SK-N-SH (cell line): ENCODE data around the gene COLEC11. TPM values are rescaled to one million over a fixed set of nuclear protein-coding genes. Genes with fewer than 3 reads are reported as not detected.

ENCODE experiments used
- CTCF ChIA-PET: fragments of 300-600, 350-600 bp; formaldehyde crosslinking; extraction: SDS; loops from one replicate; lab custom pipeline; 2021; lab: Yijun Ruan, JAX
- POLR2A ChIA-PET: fragments of 350-600 bp; sonication (Branson Sonifier 250); formaldehyde crosslinking; extraction: SDS; loops from one replicate; lab custom pipeline; 2020; ENCODE audit warnings: antibody characterized with exemption, inconsistent platforms; lab: Yijun Ruan, JAX
- DNase-seq: peaks from one replicate; pipeline ENCODE4 v3.0.0; 2012
- H2AFZ ChIP-seq: fragments of 200-600 bp; sonication (generic); 2 replicates; pipeline ENCODE4 v1.8.1; 2016; ENCODE audit warnings: antibody characterized with exemption, mild to moderate bottlenecking, low read depth
- H3F3A ChIP-seq: fragments of 200-600 bp; sonication (generic); replicated peaks from 2 replicates; pipeline ENCODE3; 2016; ENCODE audit warnings: antibody characterized with exemption, mild to moderate bottlenecking; ENCODE audit not compliant: insufficient read depth
- H3K27ac ChIP-seq, 2 experiments: fragments of 200-500 bp in 1 of 2; fragments of 200-600 bp in 1 of 2; sonication (Bioruptor generic) in 1 of 2; sonication (generic), shearing (Covaris generic) in 1 of 2; 2 replicates each; pipeline versions ENCODE4 v1.5.1 to v1.6.1; 2014 to 2016; ENCODE audit warnings: low read depth in 2 of 2, inconsistent platforms in 1 of 2, low read length in 1 of 2, mild to moderate bottlenecking in 1 of 2, mixed read lengths in 1 of 2
- H3K27me3 ChIP-seq: fragments of 200-600 bp; sonication (generic), shearing (Covaris generic); 2 replicates; pipeline ENCODE4 v1.6.1; 2016; ENCODE audit warnings: mixed run types; ENCODE audit not compliant: insufficient read depth
- H3K36me3 ChIP-seq, 2 experiments: fragments of 200-500 bp in 1 of 2; fragments of 200-600 bp in 1 of 2; sonication (Bioruptor generic) in 1 of 2; sonication (generic) in 1 of 2; replicated peaks in 1 of 2; 2 replicates each; pipeline versions ENCODE3 to v1.5.1; 2014 to 2016; ENCODE audit warnings: low read length in 1 of 2, mild to moderate bottlenecking in 1 of 2; ENCODE audit not compliant: insufficient read depth in 2 of 2, control insufficient read depth in 1 of 2
- H3K4me1 ChIP-seq, 2 experiments: fragments of 200-500 bp in 1 of 2; fragments of 200-600 bp in 1 of 2; sonication (Bioruptor generic) in 1 of 2; sonication (generic), shearing (Covaris generic) in 1 of 2; 2 replicates each; pipeline versions ENCODE4 v1.5.1 to v1.6.1; 2014 to 2016; ENCODE audit warnings: low read depth in 1 of 2, low read length in 1 of 2, mixed run types in 1 of 2; ENCODE audit not compliant: insufficient read depth in 2 of 2, control insufficient read depth in 1 of 2
- H3K4me2 ChIP-seq: fragments of 200-600 bp; sonication (generic), shearing (Covaris generic); 2 replicates; pipeline ENCODE4 v1.6.1; 2017; ENCODE audit warnings: mixed run types
- H3K4me3 ChIP-seq, 2 experiments: fragments of 200-500 bp in 1 of 2; fragments of 200-600 bp in 1 of 2; sonication (Bioruptor generic) in 1 of 2; sonication (generic), shearing (Covaris generic) in 1 of 2; 2 replicates each; pipeline versions ENCODE4 v1.5.1 to v1.8.1; 2014 to 2016; ENCODE audit warnings: low read depth in 2 of 2, inconsistent platforms in 1 of 2, low read length in 1 of 2, mild to moderate bottlenecking in 1 of 2, mixed read lengths in 1 of 2, moderate library complexity in 1 of 2
- H3K79me2 ChIP-seq: fragments of 200-600 bp; sonication (generic); 2 replicates; pipeline ENCODE4 v1.8.1; 2017; ENCODE audit warnings: mild to moderate bottlenecking; ENCODE audit not compliant: insufficient read depth
- H3K9ac ChIP-seq: fragments of 200-600 bp; sonication (generic); 2 replicates; pipeline ENCODE4 v1.6.1; 2017; ENCODE audit warnings: mixed run types
- H3K9me2 ChIP-seq: fragments of 200-600 bp; sonication (generic); 2 replicates; pipeline ENCODE4 v1.6.1; 2017; ENCODE audit warnings: mixed run types
- H3K9me3 ChIP-seq: fragments of 200-600 bp; sonication (generic); 2 replicates; pipeline ENCODE4 v1.6.1; 2017; ENCODE audit warnings: mixed run types, mild to moderate bottlenecking, moderate library complexity
- H4K20me1 ChIP-seq: fragments of 200-600 bp; sonication (generic); 2 replicates; pipeline ENCODE4 v1.6.1; 2017; ENCODE audit warnings: mild to moderate bottlenecking, mixed run types; ENCODE audit not compliant: insufficient read depth
- CHD2 ChIP-seq: fragments of 150-350 bp; IDR thresholded peaks from 2 replicates; pipeline ENCODE4 v1.6.1; 2018; ENCODE audit warnings: low read length; ENCODE audit not compliant: partially characterized antibody
- ELF1 ChIP-seq: IDR thresholded peaks from 2 replicates; pipeline ENCODE4 v1.4.0; 2012
- EP300 ChIP-seq, 2 experiments: IDR thresholded peaks; 2 replicates each; pipeline versions ENCODE4 v1.4.0 to v1.6.1; 2012; ENCODE audit warnings: borderline replicate concordance in 1 of 2, low read depth in 1 of 2, low read length in 1 of 2
- EZH2phosphoT487 ChIP-seq: fragments of 200-600 bp; sonication (generic); IDR thresholded peaks from 2 replicates; pipeline ENCODE4 v1.6.1; 2017; ENCODE audit warnings: low read depth, mixed run types, mild to moderate bottlenecking, antibody characterized with exemption, moderate library complexity, borderline replicate concordance
- FOSL2 ChIP-seq: IDR thresholded peaks from 2 replicates; pipeline ENCODE4 v1.4.0; 2012; ENCODE audit warnings: low read depth, mild to moderate bottlenecking, moderate library complexity, borderline replicate concordance
- FOXM1 ChIP-seq: IDR thresholded peaks from 2 replicates; pipeline ENCODE4 v1.4.0; 2012; ENCODE audit warnings: low read depth, mild to moderate bottlenecking
- GATA2 ChIP-seq: sonication (generic); formaldehyde crosslinking; IDR thresholded peaks from 2 replicates; pipeline ENCODE4 v1.5.0; 2020; ENCODE audit warnings: mild to moderate bottlenecking, missing genetic modification reagents
- JUND ChIP-seq: IDR thresholded peaks from 2 replicates; pipeline ENCODE4 v1.4.0; 2012
- NFIC ChIP-seq: IDR thresholded peaks from 2 replicates; pipeline ENCODE4 v1.4.0; 2012; ENCODE audit warnings: borderline replicate concordance
- NRF1 ChIP-seq: IDR thresholded peaks from 2 replicates; pipeline ENCODE4 v1.6.1; 2012; ENCODE audit warnings: low read depth, mild to moderate bottlenecking, low read length
- SIN3A ChIP-seq: IDR thresholded peaks from 2 replicates; pipeline ENCODE4 v1.6.1; 2012; ENCODE audit warnings: low read depth, mild to moderate bottlenecking, low read length, moderate library complexity, borderline replicate concordance
- TAF1 ChIP-seq: IDR thresholded peaks from 2 replicates; pipeline ENCODE4 v1.6.1; 2012; ENCODE audit warnings: low read depth, mild to moderate bottlenecking, low read length, moderate library complexity, borderline replicate concordance
- TCF12 ChIP-seq: IDR thresholded peaks from 2 replicates; pipeline ENCODE4 v1.4.0; 2012
- WGBS: methylation state at CpG from one replicate; pipeline ENCODE4 v1.1.6; 2017; ENCODE audit warnings: low lambda C conversion rate; 5-methylcytosine and 5-hydroxymethylcytosine counted together
- polyA plus RNA-seq, 3 experiments: library from polyadenylated mRNA; depleted of rRNA; stranded (reverse); fragments of >200 nt; gene quantifications; 2 replicates each; pipeline ENCODE4 v1.2.3, GENCODE V29; 2012
- TF ChIP-seq, protein P1 (sequence below): IDR thresholded peaks from 2 replicates; pipeline ENCODE4 v1.4.0; 2012; ENCODE audit warnings: low read depth
- TF ChIP-seq, protein P2 (sequence below): IDR thresholded peaks from 2 replicates; pipeline ENCODE4; 2012

The COLEC11 gene
- polyA plus RNA-seq, 1 of the 3 experiments (the other 2 are of a cell fraction): 8.7 TPM

DNA sequence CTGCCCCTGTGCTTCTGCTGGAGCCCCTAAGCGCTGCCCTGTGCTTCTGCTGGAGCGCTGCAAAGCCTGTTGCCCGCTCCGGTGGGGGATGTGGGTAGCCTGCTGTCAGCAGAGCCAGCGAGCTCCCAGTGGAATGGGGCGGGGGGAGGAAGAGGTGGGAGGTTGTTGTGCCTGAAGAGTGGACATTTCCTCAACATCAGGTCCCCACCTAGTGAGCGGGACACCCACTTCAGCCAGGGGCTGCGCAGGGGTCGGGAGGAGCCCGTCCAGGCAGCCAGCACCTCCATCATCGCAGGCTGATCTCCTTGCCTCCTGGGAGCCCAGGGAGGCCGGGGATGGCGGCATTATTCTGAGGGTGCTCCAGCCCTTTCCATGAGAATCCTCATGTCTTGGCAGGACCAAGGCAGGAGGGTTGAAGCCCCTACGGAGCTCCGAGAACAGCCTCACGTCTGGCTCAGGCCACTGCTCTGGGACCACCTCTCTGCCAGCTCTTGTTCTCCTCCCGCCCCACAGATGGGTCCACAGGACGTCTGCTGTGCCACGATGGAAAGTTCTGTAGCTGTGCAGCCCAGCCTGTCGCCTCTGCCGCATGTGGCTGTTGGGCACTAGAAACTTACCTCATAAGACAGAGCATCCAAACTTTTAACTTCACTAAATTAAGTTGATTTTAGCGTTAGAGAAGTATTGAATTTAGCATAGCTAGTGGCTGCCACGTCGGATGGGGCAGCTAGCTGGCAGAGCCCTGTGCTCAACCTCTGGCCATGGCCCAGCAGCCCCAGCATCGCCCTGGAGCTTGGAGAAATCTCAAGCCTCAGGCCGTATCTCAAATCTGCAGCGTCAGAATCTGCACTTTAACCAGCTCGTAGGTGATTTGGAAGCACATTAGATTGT, 61.2 kb downstream of the COLEC11 start:
- Histone ChIP-seq H3K27ac (no peak overlapping the region), H3K27me3 (no peaks in the 10 kb centered on the region), H3K9me3 (no peaks in the 10 kb centered on the region), H3F3A (no peaks in the 10 kb centered on the region), H2AFZ (no peak overlapping the region), H3K9ac (no peak overlapping the region), H3K36me3 (no peaks in the 10 kb centered on the region), H3K4me3 (no peak overlapping the region), H3K4me2 (no peak overlapping the region), H3K79me2 (no peaks in the 10 kb centered on the region), H3K9me2 (no peaks in the 10 kb centered on the region), H4K20me1 (no peaks in the 10 kb centered on the region), H3K4me1 (peaks cover 0 to 21% of the 10 kb centered on the region in 2 experiments; a peak in 1 of 4 replicates)
- no peak for TF ChIP-seq FOXM1
- no peak for TF ChIP-seq NFIC
- TF ChIP-seq EP300 (IDR thresholded peaks at IDR 0.05; ENCODE audit: borderline replicate concordance in 1 of 2, low read depth in 1 of 2, low read length in 1 of 2): no peak
- no peak for TF ChIP-seq EZH2phosphoT487
- TF ChIP-seq NRF1: no peak
- no peak for TF ChIP-seq SIN3A
- TF ChIP-seq, protein P1, sequence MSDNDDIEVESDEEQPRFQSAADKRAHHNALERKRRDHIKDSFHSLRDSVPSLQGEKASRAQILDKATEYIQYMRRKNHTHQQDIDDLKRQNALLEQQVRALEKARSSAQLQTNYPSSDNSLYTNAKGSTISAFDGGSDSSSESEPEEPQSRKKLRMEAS: no peak
- TF ChIP-seq, protein P2, sequence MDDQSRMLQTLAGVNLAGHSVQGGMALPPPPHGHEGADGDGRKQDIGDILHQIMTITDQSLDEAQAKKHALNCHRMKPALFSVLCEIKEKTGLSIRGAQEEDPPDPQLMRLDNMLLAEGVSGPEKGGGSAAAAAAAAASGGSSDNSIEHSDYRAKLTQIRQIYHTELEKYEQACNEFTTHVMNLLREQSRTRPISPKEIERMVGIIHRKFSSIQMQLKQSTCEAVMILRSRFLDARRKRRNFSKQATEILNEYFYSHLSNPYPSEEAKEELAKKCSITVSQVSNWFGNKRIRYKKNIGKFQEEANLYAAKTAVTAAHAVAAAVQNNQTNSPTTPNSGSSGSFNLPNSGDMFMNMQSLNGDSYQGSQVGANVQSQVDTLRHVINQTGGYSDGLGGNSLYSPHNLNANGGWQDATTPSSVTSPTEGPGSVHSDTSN: no peak
- no peak for TF ChIP-seq TAF1
- no peak for TF ChIP-seq TCF12
- no peak for TF ChIP-seq JUND
- no peak for TF ChIP-seq FOSL2
- no peak for TF ChIP-seq ELF1
- no peak for TF ChIP-seq CHD2
- TF ChIP-seq GATA2 (CRISPR knock-in tag): no peak
- DNase-seq: no peak
- WGBS: 65% methylated on average over 28 of the region's 28 CpGs
- POLR2A ChIA-PET: interaction anchor here (0.6 kb wide), 1 partner anchor 47 kb away, joined by 3 read pairs; no protein-coding TSS in a partner anchor
- CTCF ChIA-PET: interaction anchor here (1.0 to 1.1 kb wide), 3 partner anchors 11 to 103 kb away, joined by 3 to 6 read pairs (median 3); partner anchors contain the start of gene COLEC11
